Measurements from ENCODE around the gene UNC13C.
"Not testable (repeated sequence)": the region's sequence is repeated elsewhere in the genome, so short reads cannot be mapped to it uniquely, and the experiment has no call there.

UNC13C gene

GRCh38 chr15:54298396-54298795, 320.2 kb downstream of the UNC13C start:
- DNase-seq (ENCODE audit: low spot score) = no peak

- DNase-seq (ENCODE audit: low spot score) = no peak
Observed at GRCh38 chr15:54304321-54304720, 326.1 kb downstream of the UNC13C start.

GRCh38 chr15:54305138-54305537, 326.9 kb downstream of the UNC13C start:
- no peak for DNase-seq (ENCODE audit: low spot score)

- no peak for DNase-seq (ENCODE audit: low spot score)
Observed at GRCh38 chr15:54307252-54307902, 329.1 kb downstream of the UNC13C start.

GRCh38 chr15:54307926-54308325, 329.7 kb downstream of the UNC13C start:
- no peak for DNase-seq (ENCODE audit: low spot score)

GRCh38 chr15:54312528-54312927, 334.3 kb downstream of the UNC13C start:
- no peak for DNase-seq (ENCODE audit: low spot score)

GRCh38 chr15:54321426-54321825, 343.2 kb downstream of the UNC13C start:
- DNase-seq (ENCODE audit: low spot score) = no peak

GRCh38 chr15:54322341-54322740, 344.1 kb downstream of the UNC13C start:
- no peak for DNase-seq (ENCODE audit: low spot score)

- DNase-seq (ENCODE audit: low spot score) = no peak
Observed at GRCh38 chr15:54345301-54345700, 367.1 kb downstream of the UNC13C start.

GRCh38 chr15:54345827-54346226, 367.6 kb downstream of the UNC13C start:
- DNase-seq (ENCODE audit: low spot score) = no peak

- DNase-seq (ENCODE audit: low spot score) = no peak
Observed at GRCh38 chr15:54347082-54347827, 369.0 kb downstream of the UNC13C start.

- DNase-seq (ENCODE audit: low spot score) = no peak
Observed at GRCh38 chr15:54353726-54354125, 375.5 kb downstream of the UNC13C start.

GRCh38 chr15:54354341-54354740, 376.1 kb downstream of the UNC13C start:
- no peak for DNase-seq (ENCODE audit: low spot score)

- DNase-seq (ENCODE audit: low spot score) = no peak
Observed at GRCh38 chr15:54364961-54365360, 386.7 kb downstream of the UNC13C start.

- DNase-seq (ENCODE audit: low spot score) = no peak
Observed at GRCh38 chr15:54373332-54373731, 395.1 kb downstream of the UNC13C start.

GRCh38 chr15:54374184-54374952, 396.1 kb downstream of the UNC13C start:
- no peak for DNase-seq (ENCODE audit: low spot score)

- no peak for DNase-seq (ENCODE audit: low spot score)
Observed at GRCh38 chr15:54387799-54388198, 409.6 kb downstream of the UNC13C start.

GRCh38 chr15:54388746-54389145, 410.5 kb downstream of the UNC13C start:
- no peak for DNase-seq (ENCODE audit: low spot score)

GRCh38 chr15:54410481-54410880, 432.2 kb downstream of the UNC13C start:
- DNase-seq (ENCODE audit: low spot score) = no peak

- no peak for DNase-seq (ENCODE audit: low spot score)
Observed at GRCh38 chr15:54424171-54424570, 445.9 kb downstream of the UNC13C start.

GRCh38 chr15:54428596-54428995, 450.4 kb downstream of the UNC13C start:
- no peak for DNase-seq (ENCODE audit: low spot score)

GRCh38 chr15:54450288-54450687, 472.0 kb downstream of the UNC13C start:
- not testable (repeated sequence) for DNase-seq (ENCODE audit: low spot score)

GRCh38 chr15:54456413-54456812, 478.2 kb downstream of the UNC13C start:
- DNase-seq (ENCODE audit: low spot score) = no peak
